ENCODE measurements around the gene TRDN. TPM values are rescaled to one million over a fixed set of nuclear protein-coding genes. Genes with fewer than 3 reads are reported as not detected.

TRDN gene
- total RNA-seq, 2 donors from 2014 or later = 0.14 TPM; not detected in 1

- no peaks in the 10 kb centered on the region for H3K9me3 ChIP-seq
- no peak for ATAC-seq (ENCODE audit: insufficient number of reproducible peaks, low FRiP score, low read depth)
- DNase-seq (ENCODE audit: low spot score) = no peak
- H3K4me1 ChIP-seq (ENCODE audit: control insufficient read depth in 1 of 2, low read depth in 2 of 2) = no peaks in the 10 kb centered on the region
- H3K27me3 ChIP-seq (replicated peaks; ENCODE audit: insufficient read depth) = no peaks in the 10 kb centered on the region
- H3K27ac ChIP-seq = no peak overlapping the region
- no peak overlapping the region for H3K4me3 ChIP-seq
- H3K36me3 ChIP-seq = no peaks in the 10 kb centered on the region
- no peak for TF ChIP-seq CTCF (IDR thresholded peaks at IDR 0.05)
Measured at GRCh38 chr6:123201869-123202372, 434.8 kb downstream of the TRDN start.

- Histone ChIP-seq H3K4me3 (no peak overlapping the region), H3K9me3 (no peaks in the 10 kb centered on the region), H3K4me1 (ENCODE audit: control insufficient read depth in 1 of 2, low read depth in 2 of 2) (no peaks in the 10 kb centered on the region), H3K36me3 (no peaks in the 10 kb centered on the region), H3K27me3 (replicated peaks; ENCODE audit: insufficient read depth) (no peaks in the 10 kb centered on the region), H3K27ac (no peak overlapping the region)
- DNase-seq (ENCODE audit: low spot score) (no peak), ATAC-seq (ENCODE audit: insufficient number of reproducible peaks, low FRiP score, low read depth) (no peak)
- no peak for TF ChIP-seq CTCF (IDR thresholded peaks at IDR 0.05)
Measured at GRCh38 chr6:123193298-123193697, 443.5 kb downstream of the TRDN start.

GRCh38 chr6:123189816-123190215 is 446.9 kb downstream of the TRDN start:
- Histone ChIP-seq H3K36me3 (no peaks in the 10 kb centered on the region), H3K27me3 (replicated peaks; ENCODE audit: insufficient read depth) (no peaks in the 10 kb centered on the region), H3K9me3 (no peaks in the 10 kb centered on the region), H3K4me1 (ENCODE audit: control insufficient read depth in 1 of 2, low read depth in 2 of 2) (no peaks in the 10 kb centered on the region), H3K4me3 (no peak overlapping the region), H3K27ac (no peak overlapping the region)
- ATAC-seq (ENCODE audit: insufficient number of reproducible peaks, low FRiP score, low read depth) = no peak
- no peak for DNase-seq (ENCODE audit: low spot score)
- TF ChIP-seq CTCF (IDR thresholded peaks at IDR 0.05) = no peak

- H3K4me3 ChIP-seq = no peak overlapping the region
- H3K4me1 ChIP-seq (ENCODE audit: control insufficient read depth in 1 of 2, low read depth in 2 of 2) = no peaks in the 10 kb centered on the region
- H3K9me3 ChIP-seq = no peaks in the 10 kb centered on the region
- no peaks in the 10 kb centered on the region for H3K27me3 ChIP-seq (replicated peaks; ENCODE audit: insufficient read depth)
- TF ChIP-seq CTCF (IDR thresholded peaks at IDR 0.05) = no peak
- DNase-seq (ENCODE audit: low spot score) = no peak
- no peak for ATAC-seq (ENCODE audit: insufficient number of reproducible peaks, low FRiP score, low read depth)
- no peak overlapping the region for H3K27ac ChIP-seq
- no peaks in the 10 kb centered on the region for H3K36me3 ChIP-seq
Measured at GRCh38 chr6:123182998-123183397, 453.8 kb downstream of the TRDN start.

GRCh38 chr6:123176706-123177105 is 460.0 kb downstream of the TRDN start:
- TF ChIP-seq CTCF (IDR thresholded peaks at IDR 0.05) = no peak
- Histone ChIP-seq H3K9me3 (no peaks in the 10 kb centered on the region), H3K4me1 (ENCODE audit: control insufficient read depth in 1 of 2, low read depth in 2 of 2) (no peaks in the 10 kb centered on the region), H3K27me3 (replicated peaks; ENCODE audit: insufficient read depth) (no peaks in the 10 kb centered on the region), H3K4me3 (no peak overlapping the region), H3K27ac (no peak overlapping the region), H3K36me3 (no peaks in the 10 kb centered on the region)
- ATAC-seq (ENCODE audit: insufficient number of reproducible peaks, low FRiP score, low read depth) (no peak), DNase-seq (ENCODE audit: low spot score) (no peak)
